Measurements from ENCODE around the gene NFATC2IP. TPM values are rescaled to one million over a fixed set of nuclear protein-coding genes. Genes with fewer than 3 reads are reported as not detected.

NFATC2IP gene
- total RNA-seq, 1 donor from 2014 or later, result 85.7 TPM

DNA sequence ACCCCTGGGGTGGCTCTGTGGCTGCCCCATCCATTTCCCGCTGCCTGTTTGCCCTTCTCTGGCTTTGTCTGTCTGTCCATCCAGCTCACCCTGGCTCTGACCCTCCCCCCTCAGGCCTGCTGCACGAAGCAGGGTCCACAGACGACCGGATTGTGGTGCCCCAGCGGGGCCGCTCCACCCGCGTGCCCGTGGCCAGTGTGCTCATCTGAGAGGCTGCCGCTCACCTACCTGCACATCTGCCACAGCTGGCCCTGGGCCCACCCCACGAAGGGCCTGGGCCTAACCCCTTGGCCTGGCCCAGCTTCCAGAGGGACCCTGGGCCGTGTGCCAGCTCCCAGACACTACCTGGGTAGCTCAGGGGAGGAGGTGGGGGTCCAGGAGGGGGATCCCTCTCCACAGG, 33.4 kb downstream of the NFATC2IP start:
- intact Hi-C loops (cut with micrococcal nuclease), result no loop called here
- Mint-ChIP-seq H3K4me3 (no peak overlapping the region), H3K9me3 (peaks cover 7% of the 10 kb centered on the region), H3K27me3 (no peaks in the 10 kb centered on the region), H3K36me3 (ENCODE audit: low read depth) (peaks cover 56% of the 10 kb centered on the region), H3K4me1 (peaks cover 13% of the 10 kb centered on the region), H3K27ac (no peak overlapping the region)
- DNase-seq (no peak), ATAC-seq (ENCODE audit: low read depth) (no peak)
- TF ChIP-seq, protein P1, sequence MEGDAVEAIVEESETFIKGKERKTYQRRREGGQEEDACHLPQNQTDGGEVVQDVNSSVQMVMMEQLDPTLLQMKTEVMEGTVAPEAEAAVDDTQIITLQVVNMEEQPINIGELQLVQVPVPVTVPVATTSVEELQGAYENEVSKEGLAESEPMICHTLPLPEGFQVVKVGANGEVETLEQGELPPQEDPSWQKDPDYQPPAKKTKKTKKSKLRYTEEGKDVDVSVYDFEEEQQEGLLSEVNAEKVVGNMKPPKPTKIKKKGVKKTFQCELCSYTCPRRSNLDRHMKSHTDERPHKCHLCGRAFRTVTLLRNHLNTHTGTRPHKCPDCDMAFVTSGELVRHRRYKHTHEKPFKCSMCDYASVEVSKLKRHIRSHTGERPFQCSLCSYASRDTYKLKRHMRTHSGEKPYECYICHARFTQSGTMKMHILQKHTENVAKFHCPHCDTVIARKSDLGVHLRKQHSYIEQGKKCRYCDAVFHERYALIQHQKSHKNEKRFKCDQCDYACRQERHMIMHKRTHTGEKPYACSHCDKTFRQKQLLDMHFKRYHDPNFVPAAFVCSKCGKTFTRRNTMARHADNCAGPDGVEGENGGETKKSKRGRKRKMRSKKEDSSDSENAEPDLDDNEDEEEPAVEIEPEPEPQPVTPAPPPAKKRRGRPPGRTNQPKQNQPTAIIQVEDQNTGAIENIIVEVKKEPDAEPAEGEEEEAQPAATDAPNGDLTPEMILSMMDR (IDR thresholded peaks at IDR 0.05), result no peak
- ChIA-PET CTCF (no interaction called here), POLR2A (interaction anchor here (0.7 to 1.7 kb wide), 3 partner anchors 7 to 80 kb away, joined by 3 to 6 read pairs (median 4); partner anchors contain the start of gene SPNS1)

DNA sequence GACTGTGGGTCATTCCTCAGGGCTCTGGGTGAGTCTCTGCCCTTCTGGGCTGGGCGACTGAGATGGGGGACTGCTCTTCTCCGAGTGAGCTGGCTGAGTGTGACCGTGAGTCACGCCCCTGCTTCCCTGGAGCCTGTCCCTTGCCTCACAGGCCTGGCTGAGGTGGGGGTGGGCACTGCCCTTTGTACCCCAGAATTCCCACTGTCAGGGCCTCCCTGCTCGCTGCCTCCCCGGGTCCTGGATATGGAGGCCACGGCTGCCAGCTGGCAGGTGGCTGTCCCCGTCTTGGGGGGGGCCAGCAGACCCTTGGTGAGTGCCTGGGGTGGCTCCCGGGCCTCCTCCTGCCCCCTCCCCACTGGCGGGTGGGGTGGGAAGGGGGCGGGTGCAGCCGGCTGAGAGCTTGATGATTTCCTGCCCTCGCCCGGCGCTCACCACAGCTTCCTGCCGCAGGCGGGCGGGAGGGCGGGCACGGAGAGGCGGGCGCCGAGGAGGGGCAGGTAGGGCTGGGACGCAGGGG, 33.9 kb downstream of the NFATC2IP start, which contains the start of gene LAT:
LAT (plus strand) TSS at position 434 of the 517 bp plus-strand sequence. CDS start 366 bp downstream, outside the sequence.
- POLR2A ChIA-PET, result interaction anchor here (0.5 to 1.7 kb wide), 11 partner anchors 8 to 1666 kb away, joined by 3 to 6 read pairs (median 3); partner anchors contain the start of genes ALDOA, KATNIP, PRR14 and SPNS1
- no peak for DNase-seq

GRCh38 chr16:28985211-28986041, 34.7 kb downstream of the NFATC2IP start:
- POLR2A ChIA-PET, result interaction anchor here (0.7 to 1.7 kb wide), 4 partner anchors 9 to 12 kb away, joined by 3 to 6 read pairs (median 4); partner anchors contain the start of gene SPNS1
- H3K4me1 Mint-ChIP-seq, result peaks cover 13% of the 10 kb centered on the region
- H3K27me3 Mint-ChIP-seq, result no peaks in the 10 kb centered on the region
- CTCF ChIA-PET, result no interaction called here
- TF ChIP-seq, protein P1 (IDR thresholded peaks at IDR 0.05), result no peak
- H3K9me3 Mint-ChIP-seq, result peaks cover 7% of the 10 kb centered on the region
- peaks cover 56% of the 10 kb centered on the region for H3K36me3 Mint-ChIP-seq (ENCODE audit: low read depth)
- H3K4me3 Mint-ChIP-seq, result peak overlapping the region; percentile 41
- DNase-seq, result no peak
- ATAC-seq (ENCODE audit: low read depth), result no peak
- intact Hi-C loops (cut with micrococcal nuclease), result no loop called here
- H3K27ac Mint-ChIP-seq, result no peak overlapping the region

More for the DNA sequence above, 33.9 kb downstream of the NFATC2IP start, which contains the start of gene LAT:
- CTCF ChIA-PET, result no interaction called here
- peak; percentile 68 for ATAC-seq (ENCODE audit: low read depth)
- Mint-ChIP-seq H3K4me1 (peaks cover 13% of the 10 kb centered on the region), H3K9me3 (peaks cover 7% of the 10 kb centered on the region), H3K27ac (no peak within 1 kb of the TSS), H3K36me3 (ENCODE audit: low read depth) (peaks cover 56% of the 10 kb centered on the region), H3K4me3 (peak within 1 kb of the TSS; percentile 41), H3K27me3 (no peaks in the 10 kb centered on the region)
- intact Hi-C loops (cut with micrococcal nuclease), result no loop called here
- TF ChIP-seq, protein P1 (IDR thresholded peaks at IDR 0.05), result no peak

DNA sequence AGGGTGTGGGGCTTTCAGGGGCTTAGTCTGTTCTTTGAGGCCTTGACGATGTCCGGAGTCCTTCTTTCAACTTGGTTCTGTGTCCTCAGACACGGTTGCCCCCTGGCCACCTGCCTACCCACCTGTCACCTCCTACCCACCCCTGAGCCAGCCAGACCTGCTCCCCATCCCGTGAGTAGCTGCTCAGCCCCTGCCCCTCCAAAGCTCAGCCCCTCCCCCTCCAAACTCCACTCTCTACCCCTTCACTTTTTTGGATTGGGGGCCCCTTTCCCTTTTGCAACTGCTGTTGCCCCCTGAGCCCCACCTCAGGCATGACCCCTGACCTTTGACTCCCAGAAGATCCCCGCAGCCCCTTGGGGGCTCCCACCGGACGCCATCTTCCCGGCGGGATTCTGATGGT, 35.3 kb downstream of the NFATC2IP start:
- Mint-ChIP-seq H3K4me1 (peaks cover 13% of the 10 kb centered on the region), H3K9me3 (peaks cover 7% of the 10 kb centered on the region), H3K4me3 (no peak overlapping the region), H3K36me3 (ENCODE audit: low read depth) (peaks cover 50% of the 10 kb centered on the region), H3K27me3 (no peaks in the 10 kb centered on the region), H3K27ac (no peak overlapping the region)
- no peak for DNase-seq
- ChIA-PET CTCF (no interaction called here), POLR2A (interaction anchor here (0.8 kb wide), 1 partner anchor 11 kb away, joined by 4 read pairs; no protein-coding TSS in a partner anchor)
- no peak for ATAC-seq (ENCODE audit: low read depth)
- TF ChIP-seq, protein P1 (IDR thresholded peaks at IDR 0.05), result no peak
- intact Hi-C loops (cut with micrococcal nuclease), result no loop called here

DNA sequence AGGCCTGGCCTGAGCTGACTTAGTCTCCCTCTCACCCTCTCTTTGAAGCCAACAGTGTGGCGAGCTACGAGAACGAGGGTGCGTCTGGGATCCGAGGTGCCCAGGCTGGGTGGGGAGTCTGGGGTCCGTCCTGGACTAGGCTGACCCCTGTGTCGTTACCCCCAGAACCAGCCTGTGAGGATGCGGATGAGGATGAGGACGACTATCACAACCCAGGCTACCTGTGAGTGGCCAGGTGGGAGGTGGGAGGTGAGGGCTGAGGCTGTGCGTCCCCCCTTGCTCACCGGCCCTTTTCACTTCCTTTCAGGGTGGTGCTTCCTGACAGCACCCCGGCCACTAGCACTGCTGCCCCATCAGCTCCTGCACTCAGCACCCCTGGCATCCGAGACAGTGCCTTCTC, 35.8 kb downstream of the NFATC2IP start:
- Mint-ChIP-seq H3K27me3 (no peaks in the 10 kb centered on the region), H3K4me3 (no peak overlapping the region), H3K4me1 (peaks cover 13% of the 10 kb centered on the region), H3K9me3 (peaks cover 7% of the 10 kb centered on the region), H3K36me3 (ENCODE audit: low read depth) (peaks cover 46% of the 10 kb centered on the region), H3K27ac (no peak overlapping the region)
- CTCF ChIA-PET, result no interaction called here
- TF ChIP-seq, protein P1 (IDR thresholded peaks at IDR 0.05), result no peak
- ATAC-seq (ENCODE audit: low read depth), result no peak
- DNase-seq, result no peak
- POLR2A ChIA-PET, result interaction anchor here (0.8 kb wide), 1 partner anchor 11 kb away, joined by 4 read pairs; no protein-coding TSS in a partner anchor
- intact Hi-C loops (cut with micrococcal nuclease), result no loop called here

Measured in activated B cell treated with CpG ODN at 0.5 μM for 24 hours (primary cell).